Umbilical cord (tissue), 2 donors: Measurements from ENCODE around the gene IQCF5. TPM values are rescaled to one million over a fixed set of nuclear protein-coding genes. Genes with fewer than 3 reads are reported as not detected.
"Not testable (repeated sequence)": the region's sequence is repeated elsewhere in the genome, so short reads cannot be mapped to it uniquely, and the experiment has no call there.

Source experiments
- DNase-seq: peaks from one replicate; pipeline ENCODE4 v3.0.0-alpha.2; 2015; ENCODE audit warnings: low spot score
- total RNA-seq: library from RNA; depleted of rRNA; stranded (reverse); fragments of >200 nt; gene quantifications from one replicate; pipeline ENCODE4 v1.2.3, GENCODE V29; 2014; ENCODE audit warnings: low replicate concordance; ENCODE audit not compliant: insufficient read depth

Gene IQCF5
- total RNA-seq, 1 donor from 2014 or later, result 18.3 TPM

GRCh38 chr3:51869304-51869703, 6.1 kb downstream of the IQCF5 start:
- DNase-seq, result no peak

- DNase-seq, result not testable (repeated sequence)
These were observed 6.5 kb downstream of the IQCF5 start for GRCh38 chr3:51868896-51869295.

GRCh38 chr3:51862886-51863285, 12.5 kb downstream of the IQCF5 start:
- no peak for DNase-seq

GRCh38 chr3:51860703-51861665, 14.4 kb downstream of the IQCF5 start, which contains the start of gene IQCF2:
TSS of gene IQCF2 (plus strand) at chr3:51861615. CDS start at chr3:51861667, 52 bp downstream.
- no peak for DNase-seq

GRCh38 chr3:51855411-51855810, 20.0 kb downstream of the IQCF5 start:
- not testable (repeated sequence) for DNase-seq

- DNase-seq, result no peak
These were observed 30.3 kb downstream of the IQCF5 start for GRCh38 chr3:51845129-51845528.

GRCh38 chr3:51836606-51837005, 38.8 kb downstream of the IQCF5 start:
- no peak for DNase-seq

GRCh38 chr3:51830836-51831385, 44.5 kb downstream of the IQCF5 start:
- no peak for DNase-seq

- DNase-seq, result no peak
These were observed 45.1 kb downstream of the IQCF5 start for GRCh38 chr3:51830345-51830744.

GRCh38 chr3:51828297-51828696, 47.1 kb downstream of the IQCF5 start:
- no peak for DNase-seq

Other genes with a start within 250 kb of the IQCF5 start
- gene TEX264, start 204.3 kb downstream of the IQCF5 start, total RNA-seq, result 17.1 TPM
- 0.24 TPM for gene GRM2, start 168.5 kb downstream of the IQCF5 start, total RNA-seq
- not detected for gene IQCF6, start 96.4 kb downstream of the IQCF5 start, total RNA-seq
- gene IQCF2, start 14.0 kb downstream of the IQCF5 start, total RNA-seq, result not detected
- 1.4 TPM for gene IQCF1, start 27.8 kb upstream of the IQCF5 start, total RNA-seq
- gene RRP9, start 66.3 kb upstream of the IQCF5 start, total RNA-seq, result 20.9 TPM
- gene PARP3, start 66.8 kb upstream of the IQCF5 start, total RNA-seq, result 5.5 TPM
- not detected for gene GPR62, start 79.8 kb upstream of the IQCF5 start, total RNA-seq
- gene PCBP4, start 91.9 kb upstream of the IQCF5 start, total RNA-seq, result 14.2 TPM
- 20.0 TPM for gene ABHD14B, start 98.4 kb upstream of the IQCF5 start, total RNA-seq
- gene ABHD14A, start 99.5 kb upstream of the IQCF5 start, total RNA-seq, result 8.9 TPM
- 14.9 TPM for gene ACY1, start 107.9 kb upstream of the IQCF5 start, total RNA-seq
- 786 TPM for gene RPL29, start 120.3 kb upstream of the IQCF5 start, total RNA-seq
- gene DUSP7, start 181.0 kb upstream of the IQCF5 start, total RNA-seq, result 11.6 TPM